GM04503 (cell line): ENCODE results near the gene RPL22.

Experiments used
- DNase-seq: peaks from one replicate; pipeline ENCODE4 v3.0.0-alpha.2; 2012; ENCODE audit warnings: low read depth

The RPL22 gene

GRCh38 chr1:6171548-6172124 lies 27.8 kb downstream of the RPL22 start:
- DNase-seq: no peak

- DNase-seq: no peak
Measured at GRCh38 chr1:6170742-6171201, 28.6 kb downstream of the RPL22 start.

DNA sequence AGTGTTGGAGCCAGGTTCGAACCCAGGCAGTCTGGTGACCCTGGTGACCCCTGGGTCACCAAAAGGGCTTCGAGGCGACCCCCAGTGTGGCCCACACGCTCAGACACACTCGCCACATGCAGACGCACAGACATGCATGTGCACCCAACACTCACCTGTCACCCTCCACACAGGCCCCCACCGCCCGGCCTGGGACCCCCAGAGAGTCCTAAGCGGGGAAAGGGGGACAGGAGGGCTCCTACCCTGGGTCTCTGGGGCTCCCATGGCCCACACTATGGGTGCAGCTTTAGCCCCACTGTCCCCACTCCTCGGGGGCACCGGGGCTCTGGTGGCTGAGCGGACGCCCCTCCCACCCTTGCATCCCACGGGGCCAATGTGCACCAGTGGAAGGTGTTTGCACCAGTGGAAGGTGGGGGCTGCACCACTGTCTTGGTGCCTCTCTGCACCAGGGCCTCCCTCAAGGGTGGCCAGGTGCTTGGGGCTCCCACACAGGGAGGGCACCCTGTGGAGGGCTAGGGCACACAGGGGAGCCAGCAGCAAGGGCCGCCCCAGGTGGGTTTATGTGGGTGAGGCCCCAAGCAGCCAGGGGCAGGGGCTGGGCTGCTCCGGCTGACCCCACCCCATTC lies 29.2 kb downstream of the RPL22 start:
- no peak for DNase-seq

GRCh38 chr1:6168947-6169586 lies 30.3 kb downstream of the RPL22 start:
- DNase-seq: no peak

GRCh38 chr1:6167391-6168303 lies 31.7 kb downstream of the RPL22 start:
- no peak for DNase-seq

GRCh38 chr1:6166655-6167390 lies 32.6 kb downstream of the RPL22 start:
- DNase-seq: no peak

GRCh38 chr1:6166221-6166620 lies 33.2 kb downstream of the RPL22 start:
- no peak for DNase-seq

DNA sequence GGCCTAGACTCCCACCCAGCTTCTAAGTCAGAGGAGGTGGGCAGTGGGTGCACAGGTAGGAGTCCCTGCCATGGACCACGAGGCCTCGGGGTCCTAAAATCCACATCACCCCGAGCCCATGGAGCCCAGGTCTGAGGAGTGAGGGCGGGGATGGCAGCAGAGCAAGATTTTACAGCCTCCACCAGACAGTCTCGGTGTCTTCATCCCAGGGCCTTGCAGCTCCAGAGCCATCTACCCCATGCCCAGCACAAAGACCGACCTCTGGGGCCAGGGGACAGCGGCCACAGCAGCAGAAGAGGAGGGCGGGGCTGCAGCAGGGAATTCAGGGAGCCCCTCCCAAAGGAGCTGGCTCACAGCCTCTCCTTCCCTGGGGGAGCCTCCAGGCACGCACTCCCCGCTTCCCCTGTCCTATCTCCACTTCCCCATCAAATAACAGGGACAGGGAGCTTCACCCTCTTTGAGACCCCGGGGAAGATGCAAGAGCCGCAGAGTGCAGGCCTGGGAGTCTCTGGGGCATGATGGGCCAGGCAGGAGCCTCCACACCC lies 33.9 kb downstream of the RPL22 start:
- DNase-seq: no peak

DNA sequence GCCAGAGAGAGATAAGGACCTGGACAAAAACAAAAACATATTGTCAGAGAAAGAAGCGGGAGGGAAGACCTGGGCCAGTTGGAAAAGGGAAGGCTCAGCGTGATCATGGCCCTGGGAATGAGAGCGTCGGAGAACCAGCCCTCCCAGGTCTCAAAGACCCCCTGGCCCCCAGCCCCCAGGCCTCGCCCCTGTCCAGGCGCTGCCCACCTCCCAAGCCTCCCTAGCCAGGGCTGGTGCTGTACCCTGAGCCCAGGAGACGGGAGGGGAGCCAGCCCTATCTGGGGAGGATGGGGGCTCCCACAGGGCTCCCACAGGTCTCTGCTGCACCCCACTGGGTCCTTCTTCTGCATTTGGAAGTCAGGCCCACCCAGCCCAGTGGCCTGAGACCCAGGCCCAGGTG lies 34.4 kb downstream of the RPL22 start:
- no peak for DNase-seq

DNA sequence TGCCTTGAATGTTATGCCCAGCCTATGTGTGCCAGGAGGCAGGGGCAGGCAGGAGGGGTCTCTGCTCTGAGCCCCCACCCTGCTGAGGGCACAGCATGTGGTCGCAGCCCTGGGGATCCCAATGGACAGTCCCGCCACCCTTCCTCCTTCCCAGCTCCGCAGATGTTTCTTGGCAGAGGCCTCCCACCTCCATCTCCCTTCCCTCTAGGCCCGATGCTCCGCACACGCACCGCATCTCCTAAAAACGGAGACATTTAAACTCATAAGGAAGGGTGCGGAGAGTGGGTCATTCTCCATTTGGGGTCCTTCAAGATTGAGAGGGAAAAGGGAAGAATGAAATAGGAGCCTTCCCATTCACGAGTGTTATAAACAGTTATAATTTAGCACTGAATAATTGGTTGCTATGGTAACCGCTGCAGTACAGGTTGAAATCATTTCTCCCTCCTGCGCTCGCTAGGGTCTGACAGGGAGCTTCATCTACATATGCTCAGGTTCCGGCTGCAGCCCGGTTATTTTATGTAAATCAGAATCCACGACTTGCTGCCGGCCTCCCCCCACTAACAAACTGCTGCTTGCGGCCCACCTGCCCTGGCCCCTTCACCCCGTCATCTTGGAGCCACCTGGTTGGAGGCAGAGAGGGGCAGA lies 35.3 kb downstream of the RPL22 start:
- DNase-seq: no peak

DNA sequence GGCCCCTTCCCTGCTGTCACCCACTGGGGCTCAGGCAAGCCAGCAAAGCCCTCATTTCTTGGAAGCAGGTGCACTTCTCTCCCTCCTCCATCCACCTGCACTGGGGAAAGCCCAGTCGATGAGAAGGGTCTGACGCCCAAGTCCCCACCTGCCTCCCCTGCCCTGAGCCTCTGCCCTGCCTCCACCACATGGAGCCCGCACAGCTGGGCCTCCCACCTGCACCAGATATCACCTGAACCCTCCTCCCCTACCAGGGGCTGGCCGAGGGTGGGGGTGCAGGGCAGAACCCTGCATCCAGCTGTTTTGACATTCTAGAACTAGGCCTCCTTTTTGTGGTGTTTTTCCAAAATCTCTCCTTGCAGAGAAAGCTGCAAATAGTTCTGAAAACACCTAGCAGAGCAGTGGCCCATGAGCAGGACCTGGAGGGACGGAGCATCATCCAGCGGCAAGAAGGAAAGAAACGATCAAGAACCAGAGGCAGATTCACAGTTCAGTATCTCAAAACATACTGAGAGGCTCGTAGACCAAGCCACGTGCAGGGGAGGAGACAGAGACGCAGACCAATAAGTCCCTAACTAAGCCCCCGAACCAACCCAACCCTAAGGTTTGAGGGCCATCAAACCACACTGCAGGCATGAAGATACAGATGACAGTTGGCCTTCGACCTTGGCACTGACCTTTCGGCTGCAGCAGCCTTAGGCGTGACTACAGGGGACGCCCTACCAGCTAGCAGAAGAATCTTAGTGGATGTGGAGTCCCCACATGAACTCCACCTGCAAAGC lies 36.0 kb downstream of the RPL22 start:
- no peak for DNase-seq

DNA sequence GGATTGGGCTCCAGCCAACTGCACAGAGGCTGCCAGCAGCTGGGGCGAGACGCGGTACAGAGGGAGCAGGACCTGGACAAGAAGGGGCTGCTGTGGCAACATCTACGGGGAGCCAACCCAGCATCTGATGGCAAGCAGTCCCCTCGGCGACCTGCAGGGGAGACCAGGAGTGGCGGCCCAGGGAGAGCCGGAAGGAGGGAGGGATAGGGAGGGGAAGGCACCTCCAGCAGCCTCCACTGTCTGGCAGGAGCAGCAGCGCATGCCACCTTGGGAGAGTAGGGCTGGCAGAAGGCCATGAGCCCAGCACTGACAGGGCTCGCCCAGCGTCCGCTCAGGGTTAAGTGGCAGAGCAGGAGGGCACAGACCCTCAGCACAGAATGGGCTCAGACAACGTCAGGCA lies 36.6 kb downstream of the RPL22 start:
- no peak for DNase-seq

DNA sequence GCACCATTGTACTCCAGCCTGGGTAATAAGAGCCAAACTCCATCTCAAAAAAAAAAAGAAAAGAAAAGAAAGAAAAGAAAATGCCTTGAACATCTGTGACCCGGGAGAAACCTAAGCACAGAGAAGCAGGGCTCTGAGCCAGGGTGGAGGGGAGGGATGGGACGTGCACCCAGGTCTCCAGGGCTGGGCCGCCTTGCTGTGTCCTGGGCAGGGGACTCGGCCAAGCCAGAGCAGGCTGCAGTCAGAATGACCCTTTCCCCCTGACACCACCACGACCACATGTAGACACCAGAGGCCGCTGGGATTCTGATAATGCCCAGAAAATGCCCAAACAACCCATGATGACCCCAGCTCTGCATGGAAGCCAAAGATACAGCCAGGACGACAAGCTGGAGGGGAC lies 37.1 kb downstream of the RPL22 start:
- no peak for DNase-seq

- DNase-seq: no peak
Measured at GRCh38 chr1:6158181-6158580, 41.2 kb downstream of the RPL22 start.

DNA sequence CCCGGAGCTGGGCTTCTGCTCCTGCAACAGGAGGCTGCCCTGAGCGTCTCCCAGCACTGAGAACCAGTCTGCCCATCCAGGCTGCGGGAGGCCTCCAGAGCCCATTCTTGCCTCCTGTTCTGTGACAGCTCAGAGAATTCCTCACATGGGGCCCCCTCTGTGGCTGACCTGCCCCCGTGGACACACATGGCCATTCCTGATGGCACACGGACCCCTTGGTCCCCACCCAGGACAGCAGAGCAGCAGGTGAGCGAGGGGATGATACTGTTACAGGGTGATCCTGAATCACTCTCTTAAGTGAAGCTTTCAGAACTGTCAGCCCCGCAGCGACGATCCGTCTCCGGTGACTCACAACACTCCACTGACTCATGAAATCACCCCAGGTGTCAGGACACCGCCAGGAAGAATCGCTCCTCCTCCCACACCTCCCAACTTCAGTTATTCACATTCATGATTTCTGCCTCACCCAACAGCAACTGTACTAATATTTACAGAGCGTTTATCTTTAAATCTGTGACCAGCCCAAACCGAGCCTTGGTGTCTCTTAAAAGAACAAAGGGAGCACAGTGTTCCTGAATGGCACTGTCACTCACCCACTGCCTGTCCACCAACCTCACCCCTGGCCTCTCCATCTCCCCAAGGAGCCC lies 41.7 kb downstream of the RPL22 start:
- no peak for DNase-seq

DNA sequence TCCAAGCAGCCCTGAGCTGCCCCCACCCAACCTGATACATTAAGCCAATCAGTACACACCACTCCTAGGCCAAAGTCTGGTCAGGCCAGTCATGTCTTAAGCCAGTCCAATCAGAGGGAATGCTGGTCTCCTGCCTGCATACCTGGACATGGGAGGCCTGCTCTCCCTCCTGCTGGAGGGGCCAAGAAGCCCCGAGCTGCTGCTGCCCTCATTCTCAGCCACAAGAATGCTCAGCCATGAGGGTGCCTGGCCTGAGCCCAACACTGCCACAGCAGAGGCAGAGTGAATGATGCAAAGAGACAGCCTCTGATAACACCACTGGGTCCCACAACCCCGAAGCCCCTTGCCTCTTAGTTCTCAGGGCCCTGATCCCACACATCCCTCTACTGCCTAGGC lies 42.3 kb downstream of the RPL22 start:
- DNase-seq: no peak

DNA sequence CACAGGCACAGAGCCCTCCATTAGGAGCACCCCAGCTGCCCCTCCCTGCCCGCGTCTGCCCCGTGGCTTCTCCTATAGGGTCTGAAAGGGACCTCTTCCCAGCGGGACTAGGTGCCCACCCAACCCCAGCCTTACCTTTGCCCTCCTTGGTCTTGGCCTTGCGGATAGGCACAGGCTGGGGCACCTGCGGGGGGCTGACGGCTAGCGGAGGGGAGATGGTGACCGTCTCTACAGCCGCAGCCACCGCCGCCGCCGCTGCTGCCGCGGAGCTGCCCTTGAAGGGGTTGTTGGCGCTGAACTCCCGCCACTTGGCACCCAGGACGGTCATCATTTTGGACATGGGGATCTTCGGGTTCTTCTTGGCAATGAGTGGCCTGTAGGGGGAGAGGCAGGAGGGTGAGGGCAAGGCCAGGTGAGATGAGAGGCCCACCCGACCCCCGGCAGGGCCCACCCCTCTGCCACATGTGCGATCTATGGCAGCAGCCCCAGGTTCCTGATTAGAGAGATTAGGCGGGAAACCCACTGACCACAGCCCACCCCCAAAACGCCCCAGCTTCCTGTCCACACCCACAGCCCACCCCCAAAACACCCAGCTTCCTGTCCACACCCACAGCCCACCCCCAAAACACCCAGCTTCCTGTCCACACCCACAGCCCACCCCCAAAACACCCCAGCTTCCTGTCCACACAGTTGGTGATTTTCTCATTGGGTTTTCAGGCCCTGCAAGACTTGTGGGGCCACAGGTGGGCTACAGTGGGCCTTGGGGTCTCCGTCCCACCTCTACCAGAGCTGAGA lies 44.7 kb downstream of the RPL22 start:
- DNase-seq: no peak

DNA sequence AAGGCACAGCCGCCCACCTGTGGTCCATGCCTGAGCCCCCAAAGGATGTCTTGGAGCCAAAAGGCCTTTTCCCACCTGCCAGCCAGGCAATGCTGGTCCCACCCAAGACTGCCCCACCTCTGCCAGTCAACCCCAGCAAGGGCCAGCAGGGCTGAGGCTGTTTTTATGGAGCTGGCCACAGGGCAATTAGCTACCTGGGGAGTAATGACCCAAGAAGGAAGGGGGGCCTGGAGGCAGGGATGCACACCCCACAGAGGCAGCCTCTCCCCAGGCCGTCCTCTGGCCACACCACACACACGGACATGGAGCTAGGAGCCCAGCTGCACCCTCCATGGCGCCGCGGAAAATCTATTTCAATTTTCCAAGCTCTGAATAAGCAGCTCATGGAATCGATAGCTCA lies 46.5 kb downstream of the RPL22 start:
- DNase-seq: no peak

- no peak for DNase-seq
Measured at GRCh38 chr1:6152181-6152580, 47.2 kb downstream of the RPL22 start.
